OCI-LY1 (cell line): Measurements from ENCODE around the gene NIM1K.
"Not testable (repeated sequence)": the region's sequence is repeated elsewhere in the genome, so short reads cannot be mapped to it uniquely, and the experiment has no call there.

ENCODE experiments used
- H2AFZ ChIP-seq: fragments of 200-600 bp; sonication (generic), shearing (Covaris generic); 2 replicates; pipeline ENCODE4 v1.6.0; 2014; ENCODE audit warnings: antibody characterized with exemption, mild to moderate bottlenecking, low read length
- H3F3A ChIP-seq: fragments of 200-600 bp; sonication (generic), shearing (Covaris generic); 2 replicates; pipeline ENCODE4 v1.6.0; 2014; ENCODE audit warnings: mild to moderate bottlenecking, antibody characterized with exemption, low read length, moderate library complexity; ENCODE audit not compliant: insufficient read depth
- H3K27ac ChIP-seq: fragments of 200-600 bp; sonication (generic); 2 replicates; pipeline ENCODE4 v1.5.1; 2014; ENCODE audit warnings: low read length, mixed run types, mild to moderate bottlenecking, low read depth; ENCODE audit not compliant: poor library complexity, severe bottlenecking
- H3K27me3 ChIP-seq: fragments of 200-600 bp; sonication (generic); 2 replicates; pipeline ENCODE4 v1.6.0; 2014; ENCODE audit warnings: antibody characterized with exemption, mild to moderate bottlenecking, low read length, moderate library complexity; ENCODE audit not compliant: insufficient read depth
- H3K36me3 ChIP-seq: fragments of 200-600 bp; sonication (generic); 2 replicates; pipeline ENCODE4 v1.6.1; 2014; ENCODE audit warnings: mild to moderate bottlenecking, antibody characterized with exemption, low read length, moderate library complexity, mixed read lengths; ENCODE audit not compliant: insufficient read depth
- H3K4me1 ChIP-seq: fragments of 200-600 bp; sonication (generic); 2 replicates; pipeline ENCODE4 v1.5.1; 2014; ENCODE audit warnings: mild to moderate bottlenecking, low read length, moderate library complexity; ENCODE audit not compliant: insufficient read depth, severe bottlenecking
- H3K4me2 ChIP-seq: fragments of 200-600 bp; sonication (generic), shearing (Covaris generic); 2 replicates; pipeline ENCODE4 v1.6.1; 2014; ENCODE audit warnings: low read length
- H3K4me3 ChIP-seq: fragments of 200-600 bp; sonication (generic); 2 replicates; pipeline ENCODE4 v1.5.1; 2014; ENCODE audit warnings: low read length, low read depth, mild to moderate bottlenecking, mixed read lengths; ENCODE audit not compliant: poor library complexity, severe bottlenecking
- H3K79me2 ChIP-seq: fragments of 200-600 bp; shearing (Covaris generic); 2 replicates; pipeline ENCODE4 v1.6.1; 2016; ENCODE audit warnings: mixed run types, low read length, mixed read lengths; ENCODE audit not compliant: insufficient read depth
- H3K9ac ChIP-seq: fragments of 200-600 bp; sonication (generic), shearing (Covaris generic); 2 replicates; pipeline ENCODE4 v1.6.1; 2014; ENCODE audit warnings: mild to moderate bottlenecking, low read length, mixed read lengths
- H3K9me2 ChIP-seq: fragments of 200-600 bp; sonication (generic), shearing (Covaris generic); 2 replicates; pipeline ENCODE4 v1.6.1; 2014; ENCODE audit warnings: low read depth, mild to moderate bottlenecking, low read length, mixed read lengths
- H3K9me3 ChIP-seq: fragments of 200-600 bp; shearing (Covaris generic); 2 replicates; pipeline ENCODE4 v1.6.1; 2014; ENCODE audit warnings: low read length, mixed read lengths
- H4K20me1 ChIP-seq: fragments of 200-600 bp; sonication (generic), shearing (Covaris generic); 2 replicates; pipeline ENCODE4 v1.6.0; 2016; ENCODE audit warnings: mild to moderate bottlenecking, low read length; ENCODE audit not compliant: insufficient read depth
- CTCF ChIP-seq: fragments of 200-600 bp; sonication (generic), shearing (Covaris generic); IDR thresholded peaks from 2 replicates; pipeline ENCODE4 v1.5.1; 2017; ENCODE audit warnings: mild to moderate bottlenecking, antibody characterized with exemption, low read length, moderate library complexity, mixed read lengths
- EZH2 ChIP-seq: fragments of 200-600 bp; sonication (generic), shearing (Covaris generic); IDR thresholded peaks from 2 replicates; pipeline ENCODE4 v1.8.0; 2017; ENCODE audit warnings: borderline replicate concordance, mixed run types, mild to moderate bottlenecking, antibody characterized with exemption, low read length, moderate library complexity, mixed read lengths

Gene NIM1K

GRCh38 chr5:43305948-43306565 is 114.0 kb downstream of the NIM1K start:
- Histone ChIP-seq H3K79me2 (peaks cover 95% of the 10 kb centered on the region), H3K4me1 (peaks cover 55% of the 10 kb centered on the region), H3K36me3 (peaks cover 88% of the 10 kb centered on the region), H3K9me2 (no peaks in the 10 kb centered on the region), H2AFZ (no peak overlapping the region), H4K20me1 (0 out of 2 replicates have a peak, but pooled peaks cover 4% of the 10 kb centered on the region), H3K4me3 (no peak overlapping the region), H3K9ac (no peak overlapping the region), H3K27ac (peak overlapping the region; percentile 31), H3F3A (no peaks in the 10 kb centered on the region), H3K4me2 (no peak overlapping the region), H3K27me3 (no peaks in the 10 kb centered on the region), H3K9me3 (no peaks in the 10 kb centered on the region)
- TF ChIP-seq EZH2: no peak
- peak; percentile 80 for TF ChIP-seq CTCF

- H2AFZ ChIP-seq, H3K4me3 ChIP-seq, H3K27me3 ChIP-seq, H3K9me3 ChIP-seq, H3F3A ChIP-seq, H4K20me1 ChIP-seq, H3K9me2 ChIP-seq, H3K4me2 ChIP-seq, H3K9ac ChIP-seq: not testable (repeated sequence)
- H3K36me3 ChIP-seq: peaks cover 88% of the 10 kb centered on the region
- peak overlapping the region; percentile 31 for H3K27ac ChIP-seq
- peaks cover 64% of the 10 kb centered on the region for H3K4me1 ChIP-seq
- H3K79me2 ChIP-seq: peaks cover 95% of the 10 kb centered on the region
Measured at GRCh38 chr5:43306954-43307353, 114.9 kb downstream of the NIM1K start.

- Histone ChIP-seq H3K4me2 (peak overlapping the region; percentile 91), H3K4me1 (peaks cover 73% of the 10 kb centered on the region)
Measured at GRCh38 chr5:43309122-43309521, 117.1 kb downstream of the NIM1K start.

More at GRCh38 chr5:43309122-43309521, 117.1 kb downstream of the NIM1K start:
- Histone ChIP-seq H3F3A (no peaks in the 10 kb centered on the region), H2AFZ (no peak overlapping the region), H3K9ac (peak overlapping the region; percentile 14; the same call in 1 of the 2 replicates), H3K27me3 (no peaks in the 10 kb centered on the region), H3K79me2 (peaks cover 85% of the 10 kb centered on the region), H3K4me3 (peak overlapping the region; percentile 21), H3K36me3 (peaks cover 73% of the 10 kb centered on the region), H3K27ac (peak overlapping the region; percentile 36), H3K9me2 (no peaks in the 10 kb centered on the region), H4K20me1 (0 out of 2 replicates have a peak, but pooled peaks cover 4% of the 10 kb centered on the region), H3K9me3 (no peaks in the 10 kb centered on the region)
- no peak for TF ChIP-seq CTCF
- no peak for TF ChIP-seq EZH2
